Ishikawa (cell line): Measurements from ENCODE around the gene AMH.

ENCODE experiments used
- TF ChIP-seq, protein P1 (sequence below): IDR thresholded peaks from 2 replicates; pipeline ENCODE4 v1.6.1; 2012; ENCODE audit warnings: low read depth, mild to moderate bottlenecking
- TF ChIP-seq, protein P2 (sequence below): IDR thresholded peaks from 2 replicates; pipeline ENCODE4 v1.6.1; 2012

DNA sequence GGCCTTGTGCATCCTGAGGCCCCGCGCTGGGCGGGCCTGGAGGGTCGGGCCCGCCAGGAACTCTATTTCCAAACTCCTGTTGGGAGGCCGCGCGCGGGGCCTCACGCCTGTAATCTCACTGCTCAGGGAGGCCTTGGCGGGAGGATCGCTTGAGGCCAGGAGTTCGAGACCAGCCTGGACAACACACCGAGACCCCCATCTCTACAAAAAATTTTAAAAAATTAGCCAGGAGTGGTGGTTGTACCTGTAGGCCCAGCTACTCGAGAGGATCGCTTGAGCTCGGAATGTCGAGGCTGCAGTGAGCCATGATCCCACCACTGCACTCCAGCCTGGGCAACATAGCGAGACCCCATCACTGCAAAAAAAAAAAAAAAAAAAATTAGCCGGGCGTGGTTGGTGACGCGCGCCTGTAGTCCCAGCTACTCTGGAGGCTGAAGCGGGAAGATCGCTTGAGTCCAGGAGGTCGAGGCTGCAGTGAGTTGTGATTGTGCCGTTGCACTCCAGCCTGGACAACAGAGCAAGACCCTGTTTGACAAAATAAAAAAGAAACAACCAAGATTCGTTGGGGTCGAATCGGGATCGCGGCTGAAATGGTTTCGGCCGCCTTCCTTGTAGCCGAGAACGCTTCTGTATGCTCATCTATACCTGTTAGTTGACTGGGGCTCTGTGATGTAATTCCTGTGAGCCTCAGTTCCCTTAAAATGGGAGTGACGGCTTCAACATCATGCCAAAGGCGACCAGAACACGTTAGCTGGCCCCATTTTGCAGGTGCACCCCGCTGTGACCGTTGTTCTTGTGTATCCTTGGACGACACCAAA lies 11.9 kb upstream of the AMH start:
- TF ChIP-seq, protein P1, sequence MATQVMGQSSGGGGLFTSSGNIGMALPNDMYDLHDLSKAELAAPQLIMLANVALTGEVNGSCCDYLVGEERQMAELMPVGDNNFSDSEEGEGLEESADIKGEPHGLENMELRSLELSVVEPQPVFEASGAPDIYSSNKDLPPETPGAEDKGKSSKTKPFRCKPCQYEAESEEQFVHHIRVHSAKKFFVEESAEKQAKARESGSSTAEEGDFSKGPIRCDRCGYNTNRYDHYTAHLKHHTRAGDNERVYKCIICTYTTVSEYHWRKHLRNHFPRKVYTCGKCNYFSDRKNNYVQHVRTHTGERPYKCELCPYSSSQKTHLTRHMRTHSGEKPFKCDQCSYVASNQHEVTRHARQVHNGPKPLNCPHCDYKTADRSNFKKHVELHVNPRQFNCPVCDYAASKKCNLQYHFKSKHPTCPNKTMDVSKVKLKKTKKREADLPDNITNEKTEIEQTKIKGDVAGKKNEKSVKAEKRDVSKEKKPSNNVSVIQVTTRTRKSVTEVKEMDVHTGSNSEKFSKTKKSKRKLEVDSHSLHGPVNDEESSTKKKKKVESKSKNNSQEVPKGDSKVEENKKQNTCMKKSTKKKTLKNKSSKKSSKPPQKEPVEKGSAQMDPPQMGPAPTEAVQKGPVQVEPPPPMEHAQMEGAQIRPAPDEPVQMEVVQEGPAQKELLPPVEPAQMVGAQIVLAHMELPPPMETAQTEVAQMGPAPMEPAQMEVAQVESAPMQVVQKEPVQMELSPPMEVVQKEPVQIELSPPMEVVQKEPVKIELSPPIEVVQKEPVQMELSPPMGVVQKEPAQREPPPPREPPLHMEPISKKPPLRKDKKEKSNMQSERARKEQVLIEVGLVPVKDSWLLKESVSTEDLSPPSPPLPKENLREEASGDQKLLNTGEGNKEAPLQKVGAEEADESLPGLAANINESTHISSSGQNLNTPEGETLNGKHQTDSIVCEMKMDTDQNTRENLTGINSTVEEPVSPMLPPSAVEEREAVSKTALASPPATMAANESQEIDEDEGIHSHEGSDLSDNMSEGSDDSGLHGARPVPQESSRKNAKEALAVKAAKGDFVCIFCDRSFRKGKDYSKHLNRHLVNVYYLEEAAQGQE, result no peak
- TF ChIP-seq, protein P2, sequence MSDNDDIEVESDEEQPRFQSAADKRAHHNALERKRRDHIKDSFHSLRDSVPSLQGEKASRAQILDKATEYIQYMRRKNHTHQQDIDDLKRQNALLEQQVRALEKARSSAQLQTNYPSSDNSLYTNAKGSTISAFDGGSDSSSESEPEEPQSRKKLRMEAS, result no peak
